GM23248 (cell line): ENCODE measurements around the gene MAP6.

ENCODE experiments used
- EZH2 ChIP-seq: fragments of 200-600 bp; sonication (generic); IDR thresholded peaks from 2 replicates; pipeline ENCODE4 v1.6.1; 2018; ENCODE audit warnings: antibody characterized with exemption, mild to moderate bottlenecking; ENCODE audit not compliant: insufficient read depth, poor library complexity, severe bottlenecking
- EZH2phosphoT487 ChIP-seq: fragments of 200-600 bp; sonication (generic); IDR thresholded peaks from 2 replicates; pipeline ENCODE4 v1.6.1; 2018; ENCODE audit warnings: antibody characterized with exemption, moderate library complexity, mild to moderate bottlenecking, low read depth; ENCODE audit not compliant: insufficient read depth

DNA sequence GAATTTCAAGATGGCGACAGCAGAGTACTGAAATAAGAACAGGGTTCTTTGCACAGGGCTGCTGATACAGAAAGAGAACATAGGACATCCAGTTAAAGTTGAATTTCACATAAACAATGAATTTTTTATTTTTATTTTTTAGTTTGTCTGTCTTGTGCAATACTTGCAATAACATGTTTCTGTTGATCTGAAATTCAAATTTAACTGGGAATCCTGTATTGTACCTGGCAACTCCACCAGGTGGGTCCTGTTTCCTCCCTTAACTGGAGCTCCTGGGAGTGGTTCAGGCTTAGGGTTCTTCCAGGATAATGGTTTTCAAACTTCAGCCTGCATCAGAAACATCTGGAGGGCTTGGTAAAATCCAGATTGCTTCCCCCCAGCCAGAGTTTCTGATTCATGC lies 121.7 kb downstream of the MAP6 start:
- TF ChIP-seq EZH2phosphoT487, result no peak
- no peak for TF ChIP-seq EZH2
